Measurements from ENCODE around the gene GATB.

GATB gene

GRCh38 chr4:151786158-151786495, 25.3 kb upstream of the GATB start (continued):
- no peak for TF ChIP-seq ZBTB44 (tag by site-specific recombination; IDR thresholded peaks at IDR 0.05)
- no peak for TF ChIP-seq ZFP69B (tag by site-specific recombination; IDR thresholded peaks at IDR 0.05)
- TF ChIP-seq ZNF791 (tag by site-specific recombination; IDR thresholded peaks at IDR 0.05): no peak
- TF ChIP-seq ZNF488 (tag by site-specific recombination; IDR thresholded peaks at IDR 0.05): no peak
- TF ChIP-seq ZNF561 (tag by site-specific recombination; IDR thresholded peaks at IDR 0.05; ENCODE audit: borderline replicate concordance): no peak
- TF ChIP-seq ZNF398 (tag by site-specific recombination; IDR thresholded peaks at IDR 0.05): no peak
- TF ChIP-seq PBX3 (CRISPR knock-in tag; IDR thresholded peaks at IDR 0.05): no peak
- TF ChIP-seq ZNF843 (tag by site-specific recombination; IDR thresholded peaks at IDR 0.05): no peak
- no peak for TF ChIP-seq ZBTB17 (tag by site-specific recombination; IDR thresholded peaks at IDR 0.05)

- POLR2A ChIA-PET: no interaction called here
- TF ChIP-seq ZNF514 (tag by site-specific recombination; IDR thresholded peaks at IDR 0.05) (no peak), ZNF140 (tag by site-specific recombination; IDR thresholded peaks at IDR 0.05) (no peak), SP7 (tag by site-specific recombination; IDR thresholded peaks at IDR 0.05) (no peak), ZNF768 (tag by site-specific recombination; IDR thresholded peaks at IDR 0.05) (no peak), ZNF426 (tag by site-specific recombination; IDR thresholded peaks at IDR 0.05) (no peak), TSHZ1 (tag by site-specific recombination; IDR thresholded peaks at IDR 0.05; ENCODE audit: borderline replicate concordance) (no peak), ZNF654 (tag by site-specific recombination; IDR thresholded peaks at IDR 0.05; ENCODE audit: low read depth) (no peak), FEZF1 (tag by site-specific recombination; IDR thresholded peaks at IDR 0.05) (no peak), ZNF558 (tag by site-specific recombination; IDR thresholded peaks at IDR 0.05) (no peak)
- CTCF ChIA-PET: interaction anchor here (0.5 to 0.7 kb wide), 3 partner anchors 13 to 57 kb away, joined by 3 to 5 read pairs (median 3); no protein-coding TSS in a partner anchor
- H3K27ac ChIP-seq (ENCODE audit: extremely low read depth, low read depth, low read length): no peak overlapping the region
- no peaks in the 10 kb centered on the region for H3K36me3 ChIP-seq (ENCODE audit: control insufficient read depth in 2 of 2, insufficient read depth in 1 of 2, low read length in 2 of 2)
- H3K4me1 ChIP-seq (ENCODE audit: control insufficient read depth, insufficient read depth, low read length): no peaks in the 10 kb centered on the region
- H3K9me3 ChIP-seq (ENCODE audit: control insufficient read depth, insufficient read depth, low read depth, low read length): no peaks in the 10 kb centered on the region
- H3K4me3 ChIP-seq (ENCODE audit: low read depth, low read length): no peak overlapping the region
Observed at GRCh38 chr4:151785484-151786157, 24.8 kb upstream of the GATB start.

All from HEK293 (cell line).